Breast epithelium (tissue), 4 donors: ENCODE results near the gene KCNJ9. TPM values are rescaled to one million over a fixed set of nuclear protein-coding genes. Genes with fewer than 3 reads are reported as not detected.

Experiments
- DNase-seq, 2 donors: peaks; one replicate each; pipeline ENCODE4 v3.0.0-alpha.2; 2019; ENCODE audit warnings: low spot score in 2 of 2
- H3K27ac ChIP-seq, 2 donors: fragments of 200-600 bp; sonication (generic) in 1 of 2; one replicate each; pipeline ENCODE4 v1.5.1; 2016 to 2019; ENCODE audit warnings: mild to moderate bottlenecking in 1 of 2
- H3K27me3 ChIP-seq, 2 donors: fragments of 200-600 bp; sonication (generic) in 1 of 2; one replicate each; pipeline versions ENCODE4 v1.5.1 to v1.6.0; 2017 to 2019; ENCODE audit warnings: control low read depth in 1 of 2, mild to moderate bottlenecking in 1 of 2
- H3K36me3 ChIP-seq: fragments of 200-600 bp; one replicate; pipeline ENCODE4 v1.5.1; 2019
- H3K4me1 ChIP-seq, 2 donors: fragments of 200-600 bp; sonication (generic); one replicate each; pipeline ENCODE4 v1.5.1; 2016 to 2019; ENCODE audit warnings: control low read depth in 1 of 2
- H3K4me3 ChIP-seq, 3 donors: fragments of 200-600 bp; sonication (generic); 1 replicate in 2 of 3; 2 replicates in 1 of 3; pipeline ENCODE4 v1.5.1; 2016 to 2019; ENCODE audit warnings: mild to moderate bottlenecking in 3 of 3, moderate library complexity in 2 of 3
- H3K9me3 ChIP-seq, 2 donors: fragments of 200-600 bp; sonication (generic) in 1 of 2; one replicate each; pipeline ENCODE4 v1.5.1; 2016 to 2019; ENCODE audit warnings: control low read depth in 1 of 2
- CTCF ChIP-seq, 3 donors: fragments of 450-650 bp; IDR thresholded peaks; one replicate each; pipeline ENCODE4 v1.5.1; 2016 to 2017; ENCODE audit warnings: antibody characterized with exemption in 3 of 3, mild to moderate bottlenecking in 3 of 3, moderate library complexity in 3 of 3
- POLR2A ChIP-seq: fragments of 450-650 bp; IDR thresholded peaks from one replicate; pipeline ENCODE4 v1.6.1; 2016; ENCODE audit warnings: antibody characterized with exemption, mild to moderate bottlenecking, moderate library complexity
- POLR2AphosphoS5 ChIP-seq, 3 donors: sonication (generic); formaldehyde crosslinking; IDR thresholded peaks; one replicate each; pipeline ENCODE4 v1.6.1; 2017; ENCODE audit warnings: antibody characterized with exemption in 3 of 3
- intact Hi-C: fragments of 100-400 bp; cut with DNase I; formaldehyde crosslinking; loops from one replicate; pipeline ENCODE4 v1.15.1; 2023; ENCODE audit warnings: low total_unique reads
- total RNA-seq, 3 donors: library from RNA; depleted of rRNA; stranded (reverse); fragments of >200 nt; gene quantifications; one replicate each; pipeline ENCODE4 v1.1.0, GENCODE V29; 2016

KCNJ9 gene
- total RNA-seq, 3 donors from 2014 or later, result not detected

GRCh38 chr1:160112357-160112756, 31.0 kb downstream of the KCNJ9 start:
- Histone ChIP-seq H3K27me3 (no peaks in the 10 kb centered on the region), H3K4me3 (no peak overlapping the region), H3K4me1 (no peaks in the 10 kb centered on the region), H3K27ac (no peak overlapping the region), H3K36me3 (no peaks in the 10 kb centered on the region), H3K9me3 (no peaks in the 10 kb centered on the region)
- TF ChIP-seq POLR2AphosphoS5 (IDR thresholded peaks at IDR 0.05) (no peak), CTCF (IDR thresholded peaks at IDR 0.05) (no peak), POLR2A (no peak)
- DNase-seq, result no peak
- intact Hi-C loops, result no loop called here

GRCh38 chr1:160113407-160113806, 32.1 kb downstream of the KCNJ9 start:
- no peak overlapping the region for H3K27ac ChIP-seq
- H3K4me1 ChIP-seq, result no peaks in the 10 kb centered on the region

GRCh38 chr1:160114085-160114484, 32.7 kb downstream of the KCNJ9 start:
- Histone ChIP-seq H3K9me3 (no peaks in the 10 kb centered on the region), H3K27me3 (no peaks in the 10 kb centered on the region), H3K4me1 (no peaks in the 10 kb centered on the region), H3K36me3 (no peaks in the 10 kb centered on the region), H3K27ac (no peak overlapping the region), H3K4me3 (no peak overlapping the region)
- intact Hi-C loops, result no loop called here
- DNase-seq, result no peak
- TF ChIP-seq POLR2A (no peak), POLR2AphosphoS5 (IDR thresholded peaks at IDR 0.05) (no peak), CTCF (IDR thresholded peaks at IDR 0.05) (no peak)

More at GRCh38 chr1:160113407-160113806, 32.1 kb downstream of the KCNJ9 start:
- Histone ChIP-seq H3K27me3 (no peaks in the 10 kb centered on the region), H3K4me3 (no peak overlapping the region), H3K36me3 (no peaks in the 10 kb centered on the region), H3K9me3 (no peaks in the 10 kb centered on the region)
- DNase-seq, result no peak
- intact Hi-C loops, result no loop called here
- TF ChIP-seq POLR2A (no peak), POLR2AphosphoS5 (IDR thresholded peaks at IDR 0.05) (no peak), CTCF (IDR thresholded peaks at IDR 0.05) (no peak)

- intact Hi-C loops, result no loop called here
- Histone ChIP-seq H3K27ac (peak within 1 kb of the TSS in 1 of 2 donors; percentile 12), H3K9me3 (no peaks in the 10 kb centered on the region), H3K4me1 (no peaks in the 10 kb centered on the region), H3K4me3 (peak within 1 kb of the TSS in 1 of 3 donors; percentile 18), H3K36me3 (no peaks in the 10 kb centered on the region), H3K27me3 (no peaks in the 10 kb centered on the region)
- TF ChIP-seq POLR2A (no peak), CTCF (IDR thresholded peaks at IDR 0.05) (no peak), POLR2AphosphoS5 (IDR thresholded peaks at IDR 0.05) (no peak)
- no peak for DNase-seq
These were observed 34.4 kb downstream of the KCNJ9 start, which contains the start of gene ATP1A2 for GRCh38 chr1:160115545-160116282. Gene ATP1A2, plus strand, starts transcription at chr1:160115759. Its CDS starts 103 bp downstream, at chr1:160115862.

GRCh38 chr1:160116283-160117147, 35.2 kb downstream of the KCNJ9 start:
- no peaks in the 10 kb centered on the region for H3K27me3 ChIP-seq
- H3K9me3 ChIP-seq, result no peaks in the 10 kb centered on the region
- peak overlapping the region in 1 of 3 donors; percentile 18 for H3K4me3 ChIP-seq
- intact Hi-C loops, result no loop called here
- TF ChIP-seq POLR2AphosphoS5 (IDR thresholded peaks at IDR 0.05) (no peak), CTCF (IDR thresholded peaks at IDR 0.05) (no peak), POLR2A (no peak)
- H3K27ac ChIP-seq, result no peak overlapping the region
- H3K36me3 ChIP-seq, result no peaks in the 10 kb centered on the region
- H3K4me1 ChIP-seq, result no peaks in the 10 kb centered on the region
- no peak for DNase-seq
